Ishikawa (cell line): ENCODE data around the gene MUC20.

Experiments
- CEBPB ChIP-seq: IDR thresholded peaks from 2 replicates; pipeline ENCODE4 v1.6.1; 2012
- CREB1 ChIP-seq: IDR thresholded peaks from 2 replicates; pipeline ENCODE4 v1.6.1; 2012; ENCODE audit warnings: low read depth
- EP300 ChIP-seq: IDR thresholded peaks from 2 replicates; pipeline ENCODE4 v1.6.1; 2012; ENCODE audit warnings: borderline replicate concordance
- FOXM1 ChIP-seq: IDR thresholded peaks from 2 replicates; pipeline ENCODE4 v1.6.1; 2012; ENCODE audit warnings: low read depth, borderline replicate concordance
- MAX ChIP-seq: IDR thresholded peaks from 2 replicates; pipeline ENCODE4 v1.6.1; 2012
- NFIC ChIP-seq: IDR thresholded peaks from 2 replicates; pipeline ENCODE4 v1.6.1; 2012
- RAD21 ChIP-seq: IDR thresholded peaks from 2 replicates; pipeline ENCODE4 v1.6.1; 2012; ENCODE audit warnings: low read depth
- REST ChIP-seq: IDR thresholded peaks from 2 replicates; pipeline ENCODE4 v1.6.1; 2012; ENCODE audit warnings: low read depth, mild to moderate bottlenecking
- TAF1 ChIP-seq: IDR thresholded peaks from 2 replicates; pipeline ENCODE4 v1.6.1; 2012; ENCODE audit warnings: low read depth, mild to moderate bottlenecking
- TCF12 ChIP-seq: IDR thresholded peaks from 2 replicates; pipeline ENCODE4 v1.6.1; 2012; ENCODE audit warnings: low read depth
- TEAD4 ChIP-seq: IDR thresholded peaks from 2 replicates; pipeline ENCODE4 v1.6.1; 2012
- USF1 ChIP-seq: IDR thresholded peaks from 2 replicates; pipeline ENCODE4 v1.6.1; 2012
- YY1 ChIP-seq: IDR thresholded peaks from 2 replicates; pipeline ENCODE4 v1.6.1; 2012; ENCODE audit warnings: low read depth
- ZBTB7A ChIP-seq: IDR thresholded peaks from 2 replicates; pipeline ENCODE4 v1.6.1; 2012; ENCODE audit warnings: low read depth

The MUC20 gene

GRCh38 chr3:195770081-195770840, 49.5 kb downstream of the MUC20 start:
- TF ChIP-seq CREB1 (no peak), TAF1 (no peak), REST (no peak), CEBPB (no peak), TEAD4 (no peak), RAD21 (no peak), NFIC (no peak), YY1 (no peak), TCF12 (no peak), EP300 (no peak), FOXM1 (no peak), MAX (no peak)

GRCh38 chr3:195771646-195772300, 51.0 kb downstream of the MUC20 start:
- TF ChIP-seq USF1 (no peak), TAF1 (no peak)

GRCh38 chr3:195773956-195774537, 53.3 kb downstream of the MUC20 start:
- TF ChIP-seq YY1 (no peak), CREB1 (no peak), ZBTB7A (no peak), REST (no peak), EP300 (no peak), TCF12 (no peak), TEAD4 (no peak), NFIC (no peak)

- peak; percentile 86 for TF ChIP-seq RAD21
- TF ChIP-seq EP300: no peak
- TF ChIP-seq NFIC: no peak
Measured at GRCh38 chr3:195774917-195775316, 54.1 kb downstream of the MUC20 start.

- TF ChIP-seq REST: no peak
- TF ChIP-seq MAX: no peak
- TF ChIP-seq TCF12: no peak
- no peak for TF ChIP-seq EP300
Measured at GRCh38 chr3:195777975-195778374, 57.2 kb downstream of the MUC20 start.
